GM12878 (cell line): Measurements from ENCODE around the gene RAB15. TPM values are rescaled to one million over a fixed set of nuclear protein-coding genes. Genes with fewer than 3 reads are reported as not detected.

Source experiments
- BMI1 ChIP-seq: fragments of 450-650 bp; IDR thresholded peaks from 2 replicates; pipeline ENCODE4 v1.6.1; 2016; ENCODE audit warnings: mild to moderate bottlenecking, moderate library complexity, borderline replicate concordance
- CREM ChIP-seq: IDR thresholded peaks from 2 replicates; pipeline ENCODE4 v1.6.1; 2014; ENCODE audit warnings: antibody characterized with exemption, low read depth
- EZH2 ChIP-seq: IDR thresholded peaks from 2 replicates; pipeline ENCODE4 v1.6.1; 2012; ENCODE audit warnings: low read depth, mild to moderate bottlenecking, control low read depth, inconsistent platforms, low read length, borderline replicate concordance; ENCODE audit not compliant: control insufficient read depth
- KAT2A ChIP-seq: conservative IDR thresholded peaks from 2 replicates; pipeline ENCODE4 v1.6.1; 2011; ENCODE audit warnings: low read depth, low read length; ENCODE audit not compliant: control insufficient read depth
- MTA2 ChIP-seq: fragments of 450-650 bp; IDR thresholded peaks from 2 replicates; pipeline ENCODE4 v1.6.1; 2016; ENCODE audit warnings: low read depth, mild to moderate bottlenecking, moderate library complexity
- POU2F2 ChIP-seq: IDR thresholded peaks from 3 replicates; pipeline ENCODE4 v1.6.1; 2011; ENCODE audit warnings: low read depth, mild to moderate bottlenecking, low read length, borderline replicate concordance
- SIN3A ChIP-seq: IDR thresholded peaks from 2 replicates; pipeline ENCODE4 v1.6.1; 2012; ENCODE audit warnings: low read depth, low read length, improper control_type of control experiment
- SREBF1 ChIP-seq: IDR thresholded peaks from 2 replicates; pipeline ENCODE4 v1.6.1; 2012; ENCODE audit warnings: mild to moderate bottlenecking, low read length
- SRF ChIP-seq, 2 experiments: IDR thresholded peaks; 2 replicates each; pipeline ENCODE4 v1.6.1; 2011; ENCODE audit warnings: low read depth in 2 of 2, low read length in 2 of 2, mild to moderate bottlenecking in 1 of 2, moderate library complexity in 1 of 2
- SUZ12 ChIP-seq: fragments of 200-600 bp; sonication (generic); IDR thresholded peaks from one replicate; pipeline ENCODE4 v1.6.1; 2018; ENCODE audit warnings: antibody characterized with exemption, mild to moderate bottlenecking; ENCODE audit not compliant: unreplicated experiment
- TCF12 ChIP-seq: IDR thresholded peaks from 2 replicates; pipeline ENCODE4 v1.6.1; 2011; ENCODE audit warnings: low read depth, mild to moderate bottlenecking, low read length
- ZBED1 ChIP-seq: IDR thresholded peaks from 2 replicates; pipeline ENCODE4 v1.6.1; 2016; ENCODE audit warnings: borderline replicate concordance
- ZNF622 ChIP-seq: fragments of 450-650 bp; IDR thresholded peaks from 2 replicates; pipeline ENCODE4 v1.6.1; 2017; ENCODE audit warnings: mild to moderate bottlenecking, inconsistent platforms
- polyA plus RNA-seq, 11 experiments: library from polyadenylated mRNA; depleted of rRNA in 4 of 11; unstranded in 6 of 11; stranded (reverse) in 5 of 11; fragments of >200 nt; fragmentation: Nextera tagmentation in 4 of 11; fragmentation: Illumina TruSeq in 1 of 11; extraction: Ambion mirVana in 4 of 11; extraction: Trizol in 1 of 11; gene quantifications; 1 replicate in 1 of 11; 2 replicates in 10 of 11; pipeline versions ENCODE4 v1.2.1 to v1.2.3, GENCODE V29; 2011 to 2016; ENCODE audit warnings: inconsistent platforms in 2 of 11, missing spikeins in 2 of 11, low read depth in 1 of 11
- total RNA-seq, 4 experiments: library from RNA; depleted of rRNA in 3 of 4; stranded (reverse); fragments of >200 nt in 3 of 4; fragmentation: Illumina TruSeq in 1 of 4; extraction: Trizol in 1 of 4; gene quantifications; 2 replicates each; pipeline versions ENCODE4 v1.2.1 to v1.2.3, GENCODE V29; 2013 to 2021
- TF ChIP-seq, protein P1 (sequence below): fragments of 450-650 bp; IDR thresholded peaks from 2 replicates; pipeline ENCODE4 v1.6.1; 2014; ENCODE audit warnings: mild to moderate bottlenecking
- TF ChIP-seq, protein P2 (sequence below): IDR thresholded peaks from 2 replicates; pipeline ENCODE4 v1.6.1; 2012; ENCODE audit warnings: mild to moderate bottlenecking, low read depth, low read length
- TF ChIP-seq, protein P3 (sequence below): fragments of 450-650 bp; formaldehyde crosslinking; IDR thresholded peaks from 2 replicates; pipeline ENCODE4 v1.5.0; 2022; ENCODE audit warnings: mild to moderate bottlenecking, missing genetic modification characterization
- TF ChIP-seq, protein P4 (sequence below): IDR thresholded peaks from 2 replicates; pipeline ENCODE4 v1.6.1; 2011; ENCODE audit warnings: mild to moderate bottlenecking, low read depth, low read length, moderate library complexity; ENCODE audit not compliant: insufficient replicate concordance
- TF ChIP-seq, protein P5 (sequence below): IDR thresholded peaks from 2 replicates; pipeline ENCODE4 v1.6.1; 2011; ENCODE audit warnings: borderline replicate concordance, low read depth, mild to moderate bottlenecking, moderate library complexity, mixed read lengths, low read length; ENCODE audit not compliant: insufficient read depth; ENCODE audit errors: extremely low read length

The RAB15 gene
- total and polyA plus RNA-seq, 10 of the 15 experiments (the other 5 are each of a cell fraction or from before 2014, with no cell fraction given): 0.32 to 3.9 (median 2.1) TPM

DNA sequence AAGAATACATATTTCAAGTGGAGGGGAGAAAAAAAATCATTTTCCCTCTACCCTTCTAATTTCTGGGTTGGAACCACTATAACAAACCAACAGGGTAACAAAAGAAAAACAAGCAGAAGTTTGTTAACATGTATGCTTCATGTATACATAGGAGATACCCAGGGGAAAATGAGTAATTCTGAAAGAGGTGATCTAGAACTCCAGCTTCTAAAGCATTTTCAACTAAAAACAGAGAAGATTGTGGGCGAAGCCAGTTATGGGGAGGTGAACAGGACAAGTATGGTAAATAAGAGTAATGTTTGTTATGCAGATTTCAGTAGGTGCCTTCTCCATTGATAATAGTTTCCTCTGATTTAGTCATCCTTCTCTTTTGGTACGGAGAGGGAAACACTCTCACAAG lies 31.3 kb upstream of the RAB15 start (continued):
- TF ChIP-seq, protein P1, sequence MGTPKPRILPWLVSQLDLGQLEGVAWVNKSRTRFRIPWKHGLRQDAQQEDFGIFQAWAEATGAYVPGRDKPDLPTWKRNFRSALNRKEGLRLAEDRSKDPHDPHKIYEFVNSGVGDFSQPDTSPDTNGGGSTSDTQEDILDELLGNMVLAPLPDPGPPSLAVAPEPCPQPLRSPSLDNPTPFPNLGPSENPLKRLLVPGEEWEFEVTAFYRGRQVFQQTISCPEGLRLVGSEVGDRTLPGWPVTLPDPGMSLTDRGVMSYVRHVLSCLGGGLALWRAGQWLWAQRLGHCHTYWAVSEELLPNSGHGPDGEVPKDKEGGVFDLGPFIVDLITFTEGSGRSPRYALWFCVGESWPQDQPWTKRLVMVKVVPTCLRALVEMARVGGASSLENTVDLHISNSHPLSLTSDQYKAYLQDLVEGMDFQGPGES: no peak
- TF ChIP-seq TCF12 (no peak), SRF (IDR thresholded peaks at IDR 0.05; ENCODE audit: low read depth in 2 of 2, low read length in 2 of 2) (no peak), CREM (peak; percentile 24; the same call in 1 of the 2 replicates), KAT2A (no peak), SIN3A (no peak), EZH2 (no peak), BMI1 (no peak), ZNF622 (no peak), ZBED1 (no peak), MTA2 (0 out of 2 replicates have a peak, but pooled peaks have one; percentile 24), POU2F2 (no peak), SUZ12 (no peak), SREBF1 (no peak)
- TF ChIP-seq, protein P2, sequence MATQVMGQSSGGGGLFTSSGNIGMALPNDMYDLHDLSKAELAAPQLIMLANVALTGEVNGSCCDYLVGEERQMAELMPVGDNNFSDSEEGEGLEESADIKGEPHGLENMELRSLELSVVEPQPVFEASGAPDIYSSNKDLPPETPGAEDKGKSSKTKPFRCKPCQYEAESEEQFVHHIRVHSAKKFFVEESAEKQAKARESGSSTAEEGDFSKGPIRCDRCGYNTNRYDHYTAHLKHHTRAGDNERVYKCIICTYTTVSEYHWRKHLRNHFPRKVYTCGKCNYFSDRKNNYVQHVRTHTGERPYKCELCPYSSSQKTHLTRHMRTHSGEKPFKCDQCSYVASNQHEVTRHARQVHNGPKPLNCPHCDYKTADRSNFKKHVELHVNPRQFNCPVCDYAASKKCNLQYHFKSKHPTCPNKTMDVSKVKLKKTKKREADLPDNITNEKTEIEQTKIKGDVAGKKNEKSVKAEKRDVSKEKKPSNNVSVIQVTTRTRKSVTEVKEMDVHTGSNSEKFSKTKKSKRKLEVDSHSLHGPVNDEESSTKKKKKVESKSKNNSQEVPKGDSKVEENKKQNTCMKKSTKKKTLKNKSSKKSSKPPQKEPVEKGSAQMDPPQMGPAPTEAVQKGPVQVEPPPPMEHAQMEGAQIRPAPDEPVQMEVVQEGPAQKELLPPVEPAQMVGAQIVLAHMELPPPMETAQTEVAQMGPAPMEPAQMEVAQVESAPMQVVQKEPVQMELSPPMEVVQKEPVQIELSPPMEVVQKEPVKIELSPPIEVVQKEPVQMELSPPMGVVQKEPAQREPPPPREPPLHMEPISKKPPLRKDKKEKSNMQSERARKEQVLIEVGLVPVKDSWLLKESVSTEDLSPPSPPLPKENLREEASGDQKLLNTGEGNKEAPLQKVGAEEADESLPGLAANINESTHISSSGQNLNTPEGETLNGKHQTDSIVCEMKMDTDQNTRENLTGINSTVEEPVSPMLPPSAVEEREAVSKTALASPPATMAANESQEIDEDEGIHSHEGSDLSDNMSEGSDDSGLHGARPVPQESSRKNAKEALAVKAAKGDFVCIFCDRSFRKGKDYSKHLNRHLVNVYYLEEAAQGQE: no peak
- TF ChIP-seq, protein P3, sequence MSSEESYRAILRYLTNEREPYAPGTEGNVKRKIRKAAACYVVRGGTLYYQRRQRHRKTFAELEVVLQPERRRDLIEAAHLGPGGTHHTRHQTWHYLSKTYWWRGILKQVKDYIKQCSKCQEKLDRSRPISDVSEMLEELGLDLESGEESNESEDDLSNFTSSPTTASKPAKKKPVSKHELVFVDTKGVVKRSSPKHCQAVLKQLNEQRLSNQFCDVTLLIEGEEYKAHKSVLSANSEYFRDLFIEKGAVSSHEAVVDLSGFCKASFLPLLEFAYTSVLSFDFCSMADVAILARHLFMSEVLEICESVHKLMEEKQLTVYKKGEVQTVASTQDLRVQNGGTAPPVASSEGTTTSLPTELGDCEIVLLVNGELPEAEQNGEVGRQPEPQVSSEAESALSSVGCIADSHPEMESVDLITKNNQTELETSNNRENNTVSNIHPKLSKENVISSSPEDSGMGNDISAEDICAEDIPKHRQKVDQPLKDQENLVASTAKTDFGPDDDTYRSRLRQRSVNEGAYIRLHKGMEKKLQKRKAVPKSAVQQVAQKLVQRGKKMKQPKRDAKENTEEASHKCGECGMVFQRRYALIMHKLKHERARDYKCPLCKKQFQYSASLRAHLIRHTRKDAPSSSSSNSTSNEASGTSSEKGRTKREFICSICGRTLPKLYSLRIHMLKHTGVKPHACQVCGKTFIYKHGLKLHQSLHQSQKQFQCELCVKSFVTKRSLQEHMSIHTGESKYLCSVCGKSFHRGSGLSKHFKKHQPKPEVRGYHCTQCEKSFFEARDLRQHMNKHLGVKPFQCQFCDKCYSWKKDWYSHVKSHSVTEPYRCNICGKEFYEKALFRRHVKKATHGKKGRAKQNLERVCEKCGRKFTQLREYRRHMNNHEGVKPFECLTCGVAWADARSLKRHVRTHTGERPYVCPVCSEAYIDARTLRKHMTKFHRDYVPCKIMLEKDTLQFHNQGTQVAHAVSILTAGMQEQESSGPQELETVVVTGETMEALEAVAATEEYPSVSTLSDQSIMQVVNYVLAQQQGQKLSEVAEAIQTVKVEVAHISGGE (CRISPR knock-in tag): no peak
- TF ChIP-seq, protein P4, sequence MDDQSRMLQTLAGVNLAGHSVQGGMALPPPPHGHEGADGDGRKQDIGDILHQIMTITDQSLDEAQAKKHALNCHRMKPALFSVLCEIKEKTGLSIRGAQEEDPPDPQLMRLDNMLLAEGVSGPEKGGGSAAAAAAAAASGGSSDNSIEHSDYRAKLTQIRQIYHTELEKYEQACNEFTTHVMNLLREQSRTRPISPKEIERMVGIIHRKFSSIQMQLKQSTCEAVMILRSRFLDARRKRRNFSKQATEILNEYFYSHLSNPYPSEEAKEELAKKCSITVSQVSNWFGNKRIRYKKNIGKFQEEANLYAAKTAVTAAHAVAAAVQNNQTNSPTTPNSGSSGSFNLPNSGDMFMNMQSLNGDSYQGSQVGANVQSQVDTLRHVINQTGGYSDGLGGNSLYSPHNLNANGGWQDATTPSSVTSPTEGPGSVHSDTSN: no peak
- TF ChIP-seq, protein P5, sequence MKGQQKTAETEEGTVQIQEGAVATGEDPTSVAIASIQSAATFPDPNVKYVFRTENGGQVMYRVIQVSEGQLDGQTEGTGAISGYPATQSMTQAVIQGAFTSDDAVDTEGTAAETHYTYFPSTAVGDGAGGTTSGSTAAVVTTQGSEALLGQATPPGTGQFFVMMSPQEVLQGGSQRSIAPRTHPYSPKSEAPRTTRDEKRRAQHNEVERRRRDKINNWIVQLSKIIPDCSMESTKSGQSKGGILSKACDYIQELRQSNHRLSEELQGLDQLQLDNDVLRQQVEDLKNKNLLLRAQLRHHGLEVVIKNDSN: no peak
